Mesenchymal stem cell (in vitro differentiated cells and primary cell): Measurements from ENCODE around the gene MYRF.

Source experiments
- DNase-seq: peaks from one replicate; pipeline ENCODE4 v3.0.0-alpha.2; 2013
- H2AFZ ChIP-seq: one replicate; pipeline ENCODE4 v1.6.1; 2013; ENCODE audit warnings: low read depth, mild to moderate bottlenecking, control low read depth, inconsistent platforms, low read length, moderate library complexity
- H2AK5ac ChIP-seq: 2 replicates; pipeline ENCODE4 v1.6.1; 2013; ENCODE audit warnings: low read length, moderate library complexity, mild to moderate bottlenecking, inconsistent platforms; ENCODE audit not compliant: severe bottlenecking
- H2BK120ac ChIP-seq: one replicate; pipeline ENCODE4 v1.6.1; 2013; ENCODE audit warnings: low read depth, mild to moderate bottlenecking, inconsistent platforms, low read length, moderate library complexity
- H2BK12ac ChIP-seq, 2 experiments: one replicate each; pipeline ENCODE4 v1.6.1; 2013; ENCODE audit warnings: inconsistent platforms in 2 of 2, low read length in 2 of 2, mild to moderate bottlenecking in 2 of 2, moderate library complexity in 2 of 2, control low read depth in 1 of 2
- H2BK15ac ChIP-seq: one replicate; pipeline ENCODE4 v1.6.1; 2013; ENCODE audit warnings: mild to moderate bottlenecking, low read depth, inconsistent platforms; ENCODE audit not compliant: poor library complexity, severe bottlenecking
- H2BK5ac ChIP-seq: 2 replicates; pipeline ENCODE4 v1.6.1; 2013; ENCODE audit warnings: low read depth, mild to moderate bottlenecking, low read length, control low read depth, inconsistent platforms; ENCODE audit not compliant: poor library complexity, severe bottlenecking
- H3K14ac ChIP-seq, 2 experiments: one replicate each; pipeline ENCODE4 v1.6.1; 2013; ENCODE audit warnings: inconsistent platforms in 2 of 2, low read length in 2 of 2, control low read depth in 1 of 2, mild to moderate bottlenecking in 1 of 2, moderate library complexity in 1 of 2
- H3K18ac ChIP-seq, 2 experiments: one replicate each; pipeline ENCODE4 v1.6.1; 2013; ENCODE audit warnings: inconsistent platforms in 2 of 2, low read length in 2 of 2, control low read depth in 1 of 2, low read depth in 1 of 2, mild to moderate bottlenecking in 1 of 2
- H3K23ac ChIP-seq, 2 experiments: one replicate each; pipeline ENCODE4 v1.6.1; 2013; ENCODE audit warnings: inconsistent platforms in 2 of 2, low read length in 2 of 2, mild to moderate bottlenecking in 2 of 2, moderate library complexity in 2 of 2, control low read depth in 1 of 2
- H3K27ac ChIP-seq: 2 replicates; pipeline ENCODE4 v1.5.1; 2013; ENCODE audit warnings: mild to moderate bottlenecking, moderate library complexity, low read length, control low read depth, inconsistent platforms; ENCODE audit not compliant: poor library complexity, severe bottlenecking
- H3K27me3 ChIP-seq, 2 experiments: 2 replicates each; pipeline versions ENCODE4 v1.6.1 to v1.7.0; 2013; ENCODE audit warnings: low read length in 2 of 2, mild to moderate bottlenecking in 2 of 2, moderate library complexity in 2 of 2, control low read depth in 1 of 2, inconsistent platforms in 1 of 2; ENCODE audit not compliant: control insufficient read depth in 1 of 2, insufficient read depth in 1 of 2
- H3K36me3 ChIP-seq, 2 experiments: 2 replicates each; pipeline versions ENCODE4 v1.6.1 to v1.7.0; 2013; ENCODE audit warnings: low read length in 2 of 2, control low read depth in 1 of 2, inconsistent platforms in 1 of 2, low read depth in 1 of 2, mild to moderate bottlenecking in 1 of 2; ENCODE audit not compliant: insufficient read depth in 2 of 2, control insufficient read depth in 1 of 2
- H3K4ac ChIP-seq, 2 experiments: one replicate each; pipeline ENCODE4 v1.6.1; 2013; ENCODE audit warnings: inconsistent platforms in 2 of 2, low read length in 2 of 2, mild to moderate bottlenecking in 2 of 2, moderate library complexity in 2 of 2, control low read depth in 1 of 2, low read depth in 1 of 2
- H3K4me1 ChIP-seq: 2 replicates; pipeline ENCODE4 v1.6.1; 2013; ENCODE audit warnings: low read depth, low read length, control low read depth; ENCODE audit not compliant: control insufficient read depth, insufficient read depth
- H3K4me2 ChIP-seq: 2 replicates; pipeline ENCODE4 v1.6.1; 2013; ENCODE audit warnings: low read length, mild to moderate bottlenecking, inconsistent platforms; ENCODE audit not compliant: poor library complexity, severe bottlenecking
- H3K4me3 ChIP-seq, 2 experiments: 2 replicates each; pipeline versions ENCODE4 v1.5.1 to v1.7.0; 2013; ENCODE audit warnings: low read length in 2 of 2, mild to moderate bottlenecking in 2 of 2, control low read depth in 1 of 2, low read depth in 1 of 2; ENCODE audit not compliant: insufficient read depth in 1 of 2
- H3K79me1 ChIP-seq: replicated peaks from 2 replicates; pipeline ENCODE4 v1.6.1; 2013; ENCODE audit warnings: mild to moderate bottlenecking, control low read depth, low read length, inconsistent platforms; ENCODE audit not compliant: poor library complexity, severe bottlenecking
- H3K9ac ChIP-seq: 2 replicates; pipeline ENCODE4 v1.7.0; 2013; ENCODE audit warnings: mild to moderate bottlenecking, low read length, moderate library complexity
- H3K9me3 ChIP-seq: 2 replicates; pipeline ENCODE4 v1.7.0; 2013; ENCODE audit warnings: mild to moderate bottlenecking, low read length; ENCODE audit not compliant: control insufficient read depth
- H4K8ac ChIP-seq: one replicate; pipeline ENCODE4 v1.6.1; 2013; ENCODE audit warnings: inconsistent platforms, mild to moderate bottlenecking, low read length, moderate library complexity
- H4K91ac ChIP-seq: one replicate; pipeline ENCODE4 v1.6.1; 2013; ENCODE audit warnings: mild to moderate bottlenecking, low read length, inconsistent platforms
- WGBS: methylation state at CpG from one replicate; pipeline ENCODE4 v1.1.7; 2013; ENCODE audit warnings: mixed read lengths; 5-methylcytosine and 5-hydroxymethylcytosine counted together

The MYRF gene

DNA sequence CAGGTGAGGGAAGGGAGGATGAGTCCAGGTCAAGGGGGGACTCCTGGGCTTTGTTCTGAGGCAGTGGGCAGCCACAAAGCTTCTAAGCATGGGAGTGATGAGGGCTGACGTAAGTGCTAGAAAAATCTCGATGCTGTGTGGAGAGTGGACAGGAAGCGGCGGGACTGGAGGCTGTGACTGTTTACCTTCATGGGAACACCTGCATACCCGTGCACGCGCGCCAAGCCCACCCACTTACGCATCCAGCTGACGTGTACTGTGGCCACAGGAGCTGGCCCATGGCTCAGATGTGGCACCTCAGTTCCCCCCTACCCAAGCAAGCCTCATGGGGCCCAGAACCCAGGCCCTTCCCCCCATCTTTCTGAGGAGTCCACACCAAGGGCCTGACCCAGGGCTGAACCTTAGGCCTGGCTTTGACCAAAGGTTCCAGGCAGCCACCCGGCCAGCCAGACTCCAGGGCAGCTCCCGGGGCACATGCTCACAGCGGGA lies 14.0 kb downstream of the MYRF start:
- H4K91ac ChIP-seq = peak overlapping the region; percentile 48
- peak overlapping the region; percentile 98 for H2AK5ac ChIP-seq
- H2AFZ ChIP-seq = no peak overlapping the region
- H3K9ac ChIP-seq = no peak overlapping the region
- peak overlapping the region; percentile 32 for H4K8ac ChIP-seq
- H3K18ac ChIP-seq = no peak overlapping the region
- H2BK15ac ChIP-seq = peak overlapping the region; percentile 44
- H3K27me3 ChIP-seq = peaks cover 0 to 46% of the 10 kb centered on the region in 2 experiments
- peak overlapping the region in 1 of 2 experiments; percentile 35 for H3K4ac ChIP-seq
- DNase-seq = peak; percentile 62
- no peak overlapping the region for H3K4me3 ChIP-seq
- H3K23ac ChIP-seq = no peak overlapping the region
- no peak overlapping the region for H2BK120ac ChIP-seq
- no peak overlapping the region for H3K4me2 ChIP-seq
- peak overlapping the region; percentile 75 for H3K27ac ChIP-seq
- H3K36me3 ChIP-seq = peaks cover 0 to 12% of the 10 kb centered on the region in 2 experiments
- H3K9me3 ChIP-seq = no peaks in the 10 kb centered on the region
- peak overlapping the region; percentile 6 for H2BK5ac ChIP-seq
- peak overlapping the region in 1 of 2 experiments; percentile 55 for H3K14ac ChIP-seq
- H2BK12ac ChIP-seq = peak overlapping the region in 1 of 2 experiments; percentile 18
- peaks cover 24% of the 10 kb centered on the region for H3K79me1 ChIP-seq
- WGBS = 56% methylated on average over 12 of the region's 13 CpGs
- H3K4me1 ChIP-seq = peaks cover 84% of the 10 kb centered on the region

DNA sequence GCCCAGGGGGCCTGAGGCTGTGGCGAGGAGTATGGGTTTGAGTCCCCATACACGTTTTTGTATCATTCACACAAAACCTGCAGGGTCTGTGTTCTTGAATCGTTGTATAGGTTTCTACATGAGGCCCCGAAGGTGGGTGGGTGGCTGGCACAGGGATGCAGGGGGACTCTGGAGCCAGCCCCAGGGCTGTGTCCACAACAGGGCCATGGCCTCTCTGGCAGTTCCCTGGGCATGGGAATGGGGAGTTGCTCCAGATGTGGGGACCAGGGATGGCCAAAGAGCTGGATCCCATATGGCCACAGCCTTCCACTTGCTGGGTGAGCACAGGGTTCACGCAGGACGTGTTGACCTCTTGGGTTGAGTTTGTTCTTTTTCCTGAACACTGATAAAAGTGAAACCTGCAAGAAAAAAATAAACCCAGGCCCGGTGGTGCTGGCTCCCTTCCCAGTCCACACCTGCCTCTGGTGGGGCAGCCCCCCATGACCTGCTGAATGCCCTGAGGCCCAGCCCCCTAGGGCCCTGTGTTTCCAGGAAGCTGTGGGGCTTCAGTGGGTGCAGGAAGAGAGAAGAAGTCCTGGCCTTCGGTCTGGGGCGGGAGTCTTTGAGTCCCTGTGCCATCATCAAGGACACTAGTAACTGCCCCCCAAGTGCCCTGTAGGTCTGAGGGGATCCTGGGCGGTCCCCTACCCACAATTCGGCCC lies 16.1 kb downstream of the MYRF start:
- H3K27ac ChIP-seq = no peak overlapping the region
- WGBS = 90% methylated on average over 10 of the region's 11 CpGs
- peak overlapping the region in 1 of 2 experiments; percentile 38 for H2BK12ac ChIP-seq

GRCh38 chr11:61769169-61769920 lies 16.9 kb downstream of the MYRF start:
- H2BK12ac ChIP-seq = peak overlapping the region in 1 of 2 experiments; percentile 49
- DNase-seq = peak; percentile 29
- H3K9ac ChIP-seq = no peak overlapping the region
- peak overlapping the region; percentile 95 for H2AK5ac ChIP-seq
- H3K27ac ChIP-seq = peak overlapping the region; percentile 25
- H2AFZ ChIP-seq = no peak overlapping the region
- peak overlapping the region; percentile 66 for H3K4me2 ChIP-seq
- H3K4me3 ChIP-seq = peak overlapping the region in 1 of 2 experiments; percentile 16
- H3K14ac ChIP-seq = no peak overlapping the region
- H3K27me3 ChIP-seq = peaks cover 0 to 18% of the 10 kb centered on the region in 2 experiments
- peak overlapping the region; percentile 67 for H2BK5ac ChIP-seq
- H3K4me1 ChIP-seq = peaks cover 79% of the 10 kb centered on the region
- H2BK15ac ChIP-seq = peak overlapping the region; percentile 9
- H2BK120ac ChIP-seq = no peak overlapping the region
- peak overlapping the region; percentile 58 to 64 for H3K18ac ChIP-seq
- WGBS = 77% methylated on average over 30 of the region's 33 CpGs
- peak overlapping the region in 1 of 2 experiments; percentile 29 for H3K23ac ChIP-seq
- peak overlapping the region; percentile 74 for H4K8ac ChIP-seq
- peaks cover 0 to 32% of the 10 kb centered on the region in 2 experiments for H3K36me3 ChIP-seq
- H3K9me3 ChIP-seq = no peaks in the 10 kb centered on the region
- peak overlapping the region; percentile 44 for H4K91ac ChIP-seq
- H3K79me1 ChIP-seq = peaks cover 15% of the 10 kb centered on the region
- peak overlapping the region; percentile 32 to 83 for H3K4ac ChIP-seq

More for the DNA sequence above, 16.1 kb downstream of the MYRF start:
- Histone ChIP-seq H2BK15ac (no peak overlapping the region), H3K9me3 (no peaks in the 10 kb centered on the region), H3K4me3 (no peak overlapping the region), H3K23ac (no peak overlapping the region), H2BK5ac (no peak overlapping the region), H4K8ac (peak overlapping the region; percentile 53), H3K36me3 (peaks cover 0 to 28% of the 10 kb centered on the region in 2 experiments), H3K14ac (no peak overlapping the region), H3K4ac (peak overlapping the region in 1 of 2 experiments; percentile 83), H2AFZ (no peak overlapping the region), H3K9ac (no peak overlapping the region), H3K27me3 (peaks cover 0 to 25% of the 10 kb centered on the region in 2 experiments), H2BK120ac (no peak overlapping the region), H4K91ac (no peak overlapping the region), H3K18ac (no peak overlapping the region), H3K4me1 (peaks cover 85% of the 10 kb centered on the region), H2AK5ac (peak overlapping the region; percentile 95), H3K79me1 (peaks cover 17% of the 10 kb centered on the region), H3K4me2 (no peak overlapping the region)
- no peak for DNase-seq
